CD8-positive, alpha-beta memory T cell (primary cell): ENCODE data around the gene C10orf71. TPM values are rescaled to one million over a fixed set of nuclear protein-coding genes. Genes with fewer than 3 reads are reported as not detected.

Experiments
- CTCF ChIA-PET: fragments of 350-600 bp; sonication (Branson Sonifier 250); formaldehyde crosslinking; loops from one replicate; lab custom pipeline; 2021; ENCODE audit warnings: antibody characterized with exemption; lab: Charles Lee
- POLR2A ChIA-PET: fragments of 350-600 bp; sonication (Branson Sonifier 250); formaldehyde crosslinking; loops from one replicate; lab custom pipeline; 2021; ENCODE audit warnings: antibody characterized with exemption; lab: Charles Lee
- DNase-seq, 5 donors: peaks; one replicate each; pipeline versions ENCODE4 v3.0.0 to v3.0.0-alpha.2; 2020 to 2022; ENCODE audit warnings: mixed read lengths in 1 of 5
- H3K27ac ChIP-seq: one replicate; pipeline ENCODE4 v1.7.0; 2013; ENCODE audit warnings: low read depth, mild to moderate bottlenecking, low read length, moderate library complexity
- H3K27me3 ChIP-seq: 2 replicates; pipeline ENCODE4 v1.7.0; 2013; ENCODE audit warnings: low read length, mild to moderate bottlenecking; ENCODE audit not compliant: insufficient read depth, poor library complexity, severe bottlenecking
- H3K36me3 ChIP-seq: 2 replicates; pipeline ENCODE4 v1.7.0; 2013; ENCODE audit warnings: mild to moderate bottlenecking, low read length, moderate library complexity; ENCODE audit not compliant: insufficient read depth
- H3K4me1 ChIP-seq: 2 replicates; pipeline ENCODE4 v1.7.0; 2013; ENCODE audit warnings: mild to moderate bottlenecking, low read length, moderate library complexity; ENCODE audit not compliant: insufficient read depth
- H3K4me3 ChIP-seq: 2 replicates; pipeline ENCODE4 v1.7.0; 2013; ENCODE audit warnings: mild to moderate bottlenecking, low read length
- H3K9me3 ChIP-seq: 2 replicates; pipeline ENCODE4 v1.7.0; 2013; ENCODE audit warnings: mild to moderate bottlenecking, low read length
- H3K27ac Mint-ChIP-seq, 8 donors: one replicate each; pipeline ENCODE4 v1.8.0; 2020 to 2021; ENCODE audit warnings: mixed read lengths in 8 of 8, mild to moderate bottlenecking in 6 of 8, inconsistent platforms in 3 of 8, moderate library complexity in 3 of 8
- H3K27me3 Mint-ChIP-seq, 2 donors: one replicate each; pipeline ENCODE4 v1.8.0; 2020 to 2021; ENCODE audit warnings: mixed read lengths in 2 of 2, mild to moderate bottlenecking in 1 of 2, moderate library complexity in 1 of 2
- H3K36me3 Mint-ChIP-seq, 3 donors: one replicate each; pipeline ENCODE4 v1.8.0; 2020 to 2021; ENCODE audit warnings: mixed read lengths in 3 of 3, inconsistent platforms in 1 of 3, mild to moderate bottlenecking in 1 of 3
- H3K4me1 Mint-ChIP-seq, 3 donors: one replicate each; pipeline ENCODE4 v1.8.0; 2020 to 2021; ENCODE audit warnings: mixed read lengths in 3 of 3, inconsistent platforms in 1 of 3, mild to moderate bottlenecking in 1 of 3
- H3K4me3 Mint-ChIP-seq, 7 donors: one replicate each; pipeline ENCODE4 v1.8.0; 2020 to 2021; ENCODE audit warnings: mixed read lengths in 7 of 7, mild to moderate bottlenecking in 6 of 7, moderate library complexity in 4 of 7, inconsistent platforms in 2 of 7
- H3K9me3 Mint-ChIP-seq, 5 donors: one replicate each; pipeline ENCODE4 v1.8.0; 2020 to 2022; ENCODE audit warnings: mixed read lengths in 5 of 5, mild to moderate bottlenecking in 3 of 5, moderate library complexity in 2 of 5, inconsistent platforms in 1 of 5
- polyA plus RNA-seq: library from polyadenylated mRNA; unstranded; fragments of 300-500 nt; fragmentation: Illumina TruSeq; gene quantifications from one replicate; pipeline ENCODE4 v1.2.3, GENCODE V29; 2021
- total RNA-seq, 2 experiments: library from RNA; stranded (reverse); gene quantifications; one replicate each; pipeline ENCODE4 v1.2.3, GENCODE V29; 2021

Gene C10orf71
- total and polyA plus RNA-seq, 3 experiments from 2014 or later, result not detected

- Histone ChIP-seq H3K4me3 (no peak overlapping the region), H3K27me3 (no peaks in the 10 kb centered on the region), H3K4me1 (peaks cover 7% of the 10 kb centered on the region), H3K9me3 (no peaks in the 10 kb centered on the region), H3K36me3 (no peaks in the 10 kb centered on the region), H3K27ac (no peak overlapping the region)
- H3K36me3 Mint-ChIP-seq, result peaks cover 0 to 25% (median 3%) of the 10 kb centered on the region in 3 donors
- H3K4me3 Mint-ChIP-seq, result no peak overlapping the region
- peaks cover 0 to 16% (median 14%) of the 10 kb centered on the region in 5 donors for H3K9me3 Mint-ChIP-seq
- H3K27ac Mint-ChIP-seq, result peak overlapping the region in 1 of 8 donors; percentile 37
- ChIA-PET CTCF (no interaction called here), POLR2A (no interaction called here)
- no peak for DNase-seq
- peaks cover 3 to 8% of the 10 kb centered on the region in 2 donors for H3K27me3 Mint-ChIP-seq
- H3K4me1 Mint-ChIP-seq, result peaks cover 9 to 16% (median 16%) of the 10 kb centered on the region in 3 donors
These were observed 32.5 kb downstream of the C10orf71 start for GRCh38 chr10:49331431-49331830.

GRCh38 chr10:49332333-49332732 is 33.4 kb downstream of the C10orf71 start:
- Mint-ChIP-seq H3K4me1 (peaks cover 9 to 16% (median 16%) of the 10 kb centered on the region in 3 donors), H3K4me3 (no peak overlapping the region), H3K27ac (no peak overlapping the region), H3K36me3 (peaks cover 0 to 29% (median 3%) of the 10 kb centered on the region in 3 donors), H3K27me3 (peaks cover 7 to 8% of the 10 kb centered on the region in 2 donors), H3K9me3 (peaks cover 0 to 16% (median 14%) of the 10 kb centered on the region in 5 donors)
- H3K27me3 ChIP-seq, result no peaks in the 10 kb centered on the region
- CTCF ChIA-PET, result no interaction called here
- H3K9me3 ChIP-seq, result no peaks in the 10 kb centered on the region
- no peak overlapping the region for H3K4me3 ChIP-seq
- H3K27ac ChIP-seq, result no peak overlapping the region
- no peak for DNase-seq
- POLR2A ChIA-PET, result no interaction called here
- H3K36me3 ChIP-seq, result no peaks in the 10 kb centered on the region
- H3K4me1 ChIP-seq, result peaks cover 7% of the 10 kb centered on the region

- no peaks in the 10 kb centered on the region for H3K36me3 ChIP-seq
- ChIA-PET CTCF (no interaction called here), POLR2A (no interaction called here)
- Mint-ChIP-seq H3K36me3 (peaks cover 0 to 29% (median 3%) of the 10 kb centered on the region in 3 donors), H3K4me3 (no peak overlapping the region), H3K27me3 (peaks cover 8 to 10% of the 10 kb centered on the region in 2 donors), H3K27ac (no peak overlapping the region), H3K9me3 (peaks cover 0 to 16% (median 14%) of the 10 kb centered on the region in 5 donors), H3K4me1 (peaks cover 9 to 16% (median 16%) of the 10 kb centered on the region in 3 donors)
- DNase-seq, result no peak
- no peaks in the 10 kb centered on the region for H3K27me3 ChIP-seq
- H3K4me1 ChIP-seq, result peaks cover 7% of the 10 kb centered on the region
- H3K27ac ChIP-seq, result no peak overlapping the region
- no peaks in the 10 kb centered on the region for H3K9me3 ChIP-seq
- H3K4me3 ChIP-seq, result no peak overlapping the region
These were observed 33.8 kb downstream of the C10orf71 start for GRCh38 chr10:49332768-49333167.

GRCh38 chr10:49333192-49333591 is 34.2 kb downstream of the C10orf71 start:
- Histone ChIP-seq H3K4me3 (no peak overlapping the region), H3K36me3 (no peaks in the 10 kb centered on the region), H3K4me1 (peaks cover 7% of the 10 kb centered on the region), H3K9me3 (no peaks in the 10 kb centered on the region), H3K27ac (no peak overlapping the region), H3K27me3 (no peaks in the 10 kb centered on the region)
- peaks cover 0 to 29% (median 3%) of the 10 kb centered on the region in 3 donors for H3K36me3 Mint-ChIP-seq
- H3K9me3 Mint-ChIP-seq, result peaks cover 0 to 16% (median 14%) of the 10 kb centered on the region in 5 donors
- no peak overlapping the region for H3K27ac Mint-ChIP-seq
- no peak overlapping the region for H3K4me3 Mint-ChIP-seq
- H3K4me1 Mint-ChIP-seq, result peaks cover 9 to 16% (median 16%) of the 10 kb centered on the region in 3 donors
- no peak for DNase-seq
- POLR2A ChIA-PET, result no interaction called here
- H3K27me3 Mint-ChIP-seq, result peaks cover 9% of the 10 kb centered on the region in 2 donors
- CTCF ChIA-PET, result no interaction called here

- DNase-seq, result no peak
- peak overlapping the region in 2 of 7 donors; percentile 8 to 15 for H3K4me3 Mint-ChIP-seq
- peaks cover 0 to 29% (median 3%) of the 10 kb centered on the region in 3 donors for H3K36me3 Mint-ChIP-seq
- Histone ChIP-seq H3K4me1 (peaks cover 7% of the 10 kb centered on the region), H3K36me3 (no peaks in the 10 kb centered on the region), H3K27ac (peak overlapping the region; percentile 20), H3K9me3 (no peaks in the 10 kb centered on the region), H3K27me3 (no peaks in the 10 kb centered on the region), H3K4me3 (no peak overlapping the region)
- H3K4me1 Mint-ChIP-seq, result peaks cover 9 to 16% (median 16%) of the 10 kb centered on the region in 3 donors
- H3K9me3 Mint-ChIP-seq, result peaks cover 0 to 16% (median 14%) of the 10 kb centered on the region in 5 donors
- CTCF ChIA-PET, result no interaction called here
- POLR2A ChIA-PET, result no interaction called here
- H3K27ac Mint-ChIP-seq, result peak overlapping the region; percentile 54 to 99 (median 82)
- peaks cover 6 to 23% of the 10 kb centered on the region in 2 donors for H3K27me3 Mint-ChIP-seq
These were observed 36.0 kb downstream of the C10orf71 start for GRCh38 chr10:49334964-49335363.

DNA sequence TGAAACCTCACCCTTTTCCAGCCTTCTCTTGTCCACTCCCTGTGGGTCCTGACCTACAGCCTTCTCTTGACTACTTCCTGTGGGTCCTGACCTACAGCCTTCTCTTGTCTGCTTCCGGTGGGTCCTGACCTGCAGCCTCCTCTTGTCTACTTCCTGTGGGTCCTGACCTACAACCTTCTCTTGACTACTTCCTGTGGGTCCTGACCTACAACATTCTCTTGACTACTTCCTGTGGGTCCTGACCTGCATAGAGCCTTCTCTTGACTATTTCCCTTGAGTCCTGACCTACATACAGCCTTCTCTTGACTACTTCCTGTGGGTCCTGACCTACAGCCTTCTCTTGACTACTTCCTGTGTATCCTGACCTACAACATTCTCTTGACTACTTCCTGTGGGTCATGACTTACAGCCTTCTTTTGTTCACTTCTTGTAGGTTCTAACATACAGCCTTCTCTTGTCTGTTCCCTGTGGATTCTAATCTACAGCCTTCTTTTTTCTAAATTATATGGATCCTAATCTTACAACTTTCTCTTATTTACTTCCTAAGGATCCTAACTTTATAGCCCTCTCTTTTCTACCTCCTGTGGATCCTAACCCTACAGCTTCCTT is 36.5 kb downstream of the C10orf71 start:
- POLR2A ChIA-PET, result no interaction called here
- peaks cover 0 to 29% (median 3%) of the 10 kb centered on the region in 3 donors for H3K36me3 Mint-ChIP-seq
- CTCF ChIA-PET, result no interaction called here
- peak overlapping the region; percentile 54 to 99 (median 82) for H3K27ac Mint-ChIP-seq
- peak overlapping the region in 2 of 7 donors; percentile 8 to 10 for H3K4me3 Mint-ChIP-seq
- H3K4me1 ChIP-seq, result peaks cover 7% of the 10 kb centered on the region
- peak in 1 of 5 donors; percentile 4 for DNase-seq
- no peaks in the 10 kb centered on the region for H3K36me3 ChIP-seq
- no peak overlapping the region for H3K4me3 ChIP-seq
- H3K4me1 Mint-ChIP-seq, result peaks cover 9 to 16% (median 16%) of the 10 kb centered on the region in 3 donors
- H3K9me3 ChIP-seq, result no peaks in the 10 kb centered on the region
- peaks cover 0 to 16% (median 14%) of the 10 kb centered on the region in 5 donors for H3K9me3 Mint-ChIP-seq
- no peaks in the 10 kb centered on the region for H3K27me3 ChIP-seq
- peaks cover 6 to 25% of the 10 kb centered on the region in 2 donors for H3K27me3 Mint-ChIP-seq
- H3K27ac ChIP-seq, result peak overlapping the region; percentile 20

DNA sequence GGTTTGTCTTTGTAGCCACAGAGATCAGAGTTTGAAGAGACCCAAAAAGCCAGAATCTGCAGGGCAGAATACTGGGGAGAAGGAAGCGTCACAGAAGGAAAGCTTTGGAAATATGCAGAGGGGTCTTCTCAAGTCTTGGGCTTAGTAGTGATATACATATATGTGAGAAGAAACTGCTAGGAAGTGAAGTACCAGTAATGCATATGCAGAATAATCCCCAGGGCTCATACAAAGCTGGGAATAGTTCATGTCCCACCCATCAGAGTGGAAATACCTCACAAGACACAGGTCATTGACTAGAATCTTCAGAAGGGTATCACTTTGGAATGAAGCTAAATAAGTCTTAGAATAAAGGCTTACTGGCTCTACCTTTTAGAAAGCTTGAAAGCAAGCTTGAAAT is 39.6 kb downstream of the C10orf71 start:
- POLR2A ChIA-PET, result no interaction called here
- Histone ChIP-seq H3K4me3 (no peak overlapping the region), H3K27me3 (no peaks in the 10 kb centered on the region), H3K4me1 (peaks cover 7% of the 10 kb centered on the region), H3K9me3 (no peaks in the 10 kb centered on the region), H3K27ac (no peak overlapping the region), H3K36me3 (no peaks in the 10 kb centered on the region)
- H3K4me3 Mint-ChIP-seq, result no peak overlapping the region
- peaks cover 0 to 36% (median 3%) of the 10 kb centered on the region in 3 donors for H3K36me3 Mint-ChIP-seq
- no peak for DNase-seq
- no peak overlapping the region for H3K27ac Mint-ChIP-seq
- peaks cover 0 to 16% (median 14%) of the 10 kb centered on the region in 5 donors for H3K9me3 Mint-ChIP-seq
- peaks cover 9 to 16% (median 16%) of the 10 kb centered on the region in 3 donors for H3K4me1 Mint-ChIP-seq
- H3K27me3 Mint-ChIP-seq, result peaks cover 7 to 39% of the 10 kb centered on the region in 2 donors
- CTCF ChIA-PET, result no interaction called here

DNA sequence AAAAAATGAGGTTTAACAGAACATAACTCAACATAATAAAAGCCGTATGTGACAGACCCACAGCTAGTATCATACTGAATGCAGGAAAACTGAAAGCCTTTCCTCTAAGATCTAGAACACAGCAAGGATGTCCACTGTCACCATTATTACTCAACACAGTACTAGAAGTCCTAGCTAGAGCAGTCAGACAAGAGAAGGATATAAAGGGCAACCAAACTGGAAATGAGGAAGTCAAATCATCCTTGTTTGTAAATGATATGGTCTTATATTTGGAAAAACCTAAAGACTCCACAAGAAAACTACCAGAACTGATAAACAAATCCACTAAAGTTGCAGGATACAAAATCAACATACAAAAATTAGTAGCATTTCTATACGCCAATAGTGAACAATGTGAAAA is 45.9 kb downstream of the C10orf71 start:
- peaks cover 3 to 23% of the 10 kb centered on the region in 2 donors for H3K27me3 Mint-ChIP-seq
- H3K4me3 ChIP-seq, result no peak overlapping the region
- H3K27me3 ChIP-seq, result no peaks in the 10 kb centered on the region
- ChIA-PET POLR2A (no interaction called here), CTCF (no interaction called here)
- peaks cover 0 to 4% (median under 1%) of the 10 kb centered on the region in 5 donors for H3K9me3 Mint-ChIP-seq
- H3K27ac Mint-ChIP-seq, result no peak overlapping the region
- peaks cover under 1% of the 10 kb centered on the region for H3K9me3 ChIP-seq
- no peaks in the 10 kb centered on the region for H3K4me1 ChIP-seq
- H3K36me3 Mint-ChIP-seq, result peaks cover 0 to 17% (median 3%) of the 10 kb centered on the region in 3 donors
- H3K36me3 ChIP-seq, result no peaks in the 10 kb centered on the region
- no peak overlapping the region for H3K27ac ChIP-seq
- no peaks in the 10 kb centered on the region for H3K4me1 Mint-ChIP-seq
- H3K4me3 Mint-ChIP-seq, result no peak overlapping the region
- DNase-seq, result no peak
